Stimulated activated CD8-positive, alpha-beta memory T cell treated with anti-CD3 and anti-CD28 coated beads, Interleukin-7, amount 100 ng/mL, for 1 hour (primary cell): Measurements from ENCODE around the gene KANSL1.
A peak's percentile ranks its signal among the peaks of the same experiment; 100 is the strongest.
"Not testable (repeated sequence)": the region's sequence is repeated elsewhere in the genome, so short reads cannot be mapped to it uniquely, and the experiment has no call there.

Experiments used
- DNase-seq, 2 donors: peaks; one replicate each; pipeline ENCODE4 v3.0.0-alpha.2; 2020; ENCODE audit warnings: low read depth in 2 of 2

KANSL1 gene

DNA sequence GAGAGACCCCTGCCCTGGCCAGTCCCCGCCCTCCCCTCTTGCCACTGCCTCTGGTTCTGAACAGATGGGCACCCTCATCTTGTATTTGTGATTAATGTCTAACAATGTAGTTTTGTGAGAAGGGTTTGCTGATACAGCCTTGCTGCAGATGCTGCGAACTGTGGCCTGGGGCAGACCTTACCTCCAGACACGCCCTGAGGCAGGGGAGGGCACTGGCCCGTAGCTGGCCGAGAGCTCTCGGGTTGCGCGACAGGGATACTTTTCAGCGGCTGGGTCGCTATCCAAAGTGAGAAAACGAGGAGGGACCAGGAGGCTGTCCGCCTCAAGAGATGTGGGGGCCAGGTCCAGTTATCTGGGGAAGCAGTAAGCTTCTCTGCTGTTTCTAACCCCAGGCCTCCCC is 172.2 kb downstream of the KANSL1 start:
- no peak for DNase-seq

DNA sequence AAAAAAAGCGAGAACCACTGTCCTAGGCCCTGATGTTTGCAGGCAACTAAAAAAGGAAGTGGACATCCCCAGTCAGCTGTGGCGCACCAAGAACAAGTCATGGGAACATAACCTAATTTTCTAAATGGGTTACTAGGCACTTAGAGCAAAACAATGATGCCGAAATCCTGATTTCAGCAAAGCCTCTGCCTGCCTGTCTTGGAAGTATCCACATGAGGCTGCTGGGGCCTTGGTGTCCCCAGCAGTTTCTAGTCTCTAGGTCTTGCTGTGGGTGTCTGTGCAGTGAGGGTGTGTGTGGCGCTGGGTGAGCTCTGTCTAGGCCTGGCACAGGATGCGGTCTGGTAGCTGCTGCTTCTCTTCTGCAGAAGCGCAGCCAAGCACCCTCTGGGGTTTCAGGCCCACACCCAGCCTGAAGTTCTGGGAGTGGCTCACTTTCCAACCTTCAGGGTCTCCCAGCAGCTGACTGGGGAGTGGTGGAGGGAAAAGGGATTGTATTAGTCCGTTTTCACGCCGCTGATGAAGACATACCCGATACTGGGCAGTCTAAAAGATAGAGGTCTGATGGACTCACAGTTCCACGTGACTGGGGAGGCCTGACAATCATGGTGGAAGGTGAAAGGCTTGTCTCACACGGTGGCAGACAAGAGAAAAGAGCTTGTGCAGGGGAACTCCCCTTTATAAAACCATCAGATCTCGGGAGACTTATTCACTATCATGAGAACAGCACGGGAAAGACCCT is 173.0 kb downstream of the KANSL1 start:
- DNase-seq = peak; percentile 34 to 40

DNA sequence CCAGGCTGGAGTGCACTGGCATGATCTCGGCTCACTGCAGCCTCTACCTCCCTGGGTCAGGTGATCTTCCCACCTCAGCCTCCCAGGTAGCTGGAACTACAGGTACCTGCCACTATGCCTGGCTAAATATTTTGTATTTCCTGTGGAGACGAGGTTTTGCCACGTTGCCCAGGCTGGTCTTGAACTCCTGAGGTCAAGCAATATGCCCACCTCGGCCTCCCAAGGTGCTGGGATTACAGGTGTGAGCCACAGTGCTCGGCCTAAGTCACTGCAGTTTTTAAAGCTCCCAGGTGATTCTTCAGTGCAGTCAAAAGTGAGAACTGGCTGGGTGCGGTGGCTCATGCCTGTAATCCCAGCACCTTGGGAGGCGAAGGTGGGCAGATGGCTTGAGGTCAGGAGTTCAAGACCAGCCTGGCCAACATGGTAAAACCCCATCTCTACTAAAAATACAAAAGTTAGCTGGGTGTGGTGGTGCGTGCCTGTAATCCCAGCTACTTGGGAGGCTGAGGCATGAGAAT is 173.8 kb downstream of the KANSL1 start:
- not testable (repeated sequence) for DNase-seq

DNA sequence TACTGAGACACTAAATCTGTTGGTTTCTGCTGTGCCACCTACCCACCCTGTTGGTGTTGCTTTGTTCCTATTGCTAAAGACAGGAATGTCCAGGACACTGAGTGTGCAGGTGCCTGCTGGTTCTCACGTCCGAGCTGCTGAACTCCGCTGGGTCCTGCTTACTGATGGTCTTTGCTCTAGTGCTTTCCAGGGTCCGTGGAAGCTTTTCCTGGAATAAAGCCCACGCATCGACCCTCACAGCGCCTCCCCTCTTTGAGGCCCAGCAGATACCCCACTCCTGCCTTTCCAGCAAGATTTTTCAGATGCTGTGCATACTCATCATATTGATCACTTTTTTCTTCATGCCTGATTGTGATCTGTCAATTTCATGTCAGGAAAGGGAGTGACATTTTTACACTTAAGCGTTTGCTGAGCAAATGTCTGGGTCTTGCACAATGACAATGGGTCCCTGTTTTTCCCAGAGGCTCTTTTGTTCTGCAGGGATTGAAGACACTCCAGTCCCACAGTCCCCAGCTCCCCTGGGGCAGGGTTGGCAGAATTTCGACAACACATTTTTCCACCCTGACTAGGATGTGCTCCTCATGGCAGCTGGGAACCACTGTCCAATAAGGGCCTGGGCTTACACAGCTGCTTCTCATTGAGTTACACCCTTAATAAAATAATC is 179.6 kb downstream of the KANSL1 start:
- no peak for DNase-seq

DNA sequence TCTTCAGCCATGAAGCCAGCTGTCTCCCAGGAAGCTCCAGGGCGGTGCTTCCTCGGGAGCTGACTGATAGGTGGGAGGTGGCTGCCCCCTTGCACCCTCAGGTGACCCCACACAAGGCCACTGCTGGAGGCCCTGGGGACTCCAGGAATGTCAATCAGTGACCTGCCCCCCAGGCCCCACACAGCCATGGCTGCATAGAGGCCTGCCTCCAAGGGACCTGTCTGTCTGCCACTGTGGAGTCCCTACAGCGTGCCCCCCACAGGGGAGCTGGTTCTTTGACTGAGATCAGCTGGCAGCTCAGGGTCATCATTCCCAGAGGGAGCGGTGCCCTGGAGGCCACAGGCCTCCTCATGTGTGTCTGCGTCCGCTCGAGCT is 180.1 kb downstream of the KANSL1 start:
- no peak for DNase-seq

DNA sequence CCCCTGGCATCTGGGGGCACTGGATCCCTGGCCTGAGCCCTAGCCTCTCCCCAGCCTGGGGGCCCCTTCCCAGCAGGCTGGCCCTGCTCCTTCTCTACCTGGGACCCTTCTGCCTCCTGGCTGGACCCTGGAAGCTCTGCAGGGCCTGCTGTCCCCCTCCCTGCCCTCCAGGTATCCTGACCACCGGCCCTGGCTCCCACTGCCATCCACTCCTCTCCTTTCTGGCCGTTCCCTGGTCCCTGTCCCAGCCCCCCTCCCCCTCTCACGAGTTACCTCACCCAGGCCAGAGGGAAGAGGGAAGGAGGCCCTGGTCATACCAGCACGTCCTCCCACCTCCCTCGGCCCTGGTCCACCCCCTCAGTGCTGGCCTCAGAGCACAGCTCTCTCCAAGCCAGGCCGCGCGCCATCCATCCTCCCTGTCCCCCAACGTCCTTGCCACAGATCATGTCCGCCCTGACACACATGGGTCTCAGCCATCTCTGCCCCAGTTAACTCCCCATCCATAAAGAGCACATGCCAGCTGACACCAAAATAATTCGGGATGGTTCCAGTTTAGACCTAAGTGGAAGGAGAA is 180.6 kb downstream of the KANSL1 start:
- no peak for DNase-seq

DNA sequence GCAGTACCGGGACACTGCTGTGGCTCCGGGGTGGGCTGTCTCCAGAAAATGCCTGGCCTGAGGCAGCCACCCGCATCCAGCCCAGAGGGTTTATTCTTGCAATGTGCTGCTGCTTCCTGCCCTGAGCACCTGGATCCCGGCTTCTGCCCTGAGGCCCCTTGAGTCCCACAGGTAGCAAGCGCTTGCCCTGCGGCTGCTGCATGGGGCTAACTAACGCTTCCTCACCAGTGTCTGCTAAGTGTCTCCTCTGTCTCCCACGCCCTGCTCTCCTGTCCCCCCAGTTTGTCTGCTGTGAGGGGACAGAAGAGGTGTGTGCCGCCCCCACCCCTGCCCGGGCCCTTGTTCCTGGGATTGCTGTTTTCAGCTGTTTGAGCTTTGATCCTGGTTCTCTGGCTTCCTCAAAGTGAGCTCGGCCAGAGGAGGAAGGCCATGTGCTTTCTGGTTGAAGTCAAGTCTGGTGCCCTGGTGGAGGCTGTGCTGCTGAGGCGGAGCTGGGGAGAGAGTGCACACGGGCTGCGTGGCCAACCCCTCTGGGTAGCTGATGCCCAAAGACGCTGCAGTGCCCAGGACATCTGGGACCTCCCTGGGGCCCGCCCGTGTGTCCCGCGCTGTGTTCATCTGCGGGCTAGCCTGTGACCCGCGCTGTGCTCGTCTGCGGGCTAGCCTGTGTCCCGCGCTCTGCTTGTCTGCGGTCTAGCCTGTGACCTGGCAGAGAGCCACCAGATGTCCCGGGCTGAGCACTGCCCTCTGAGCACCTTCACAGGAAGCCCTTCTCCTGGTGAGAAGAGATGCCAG is 181.3 kb downstream of the KANSL1 start:
- DNase-seq = no peak

DNA sequence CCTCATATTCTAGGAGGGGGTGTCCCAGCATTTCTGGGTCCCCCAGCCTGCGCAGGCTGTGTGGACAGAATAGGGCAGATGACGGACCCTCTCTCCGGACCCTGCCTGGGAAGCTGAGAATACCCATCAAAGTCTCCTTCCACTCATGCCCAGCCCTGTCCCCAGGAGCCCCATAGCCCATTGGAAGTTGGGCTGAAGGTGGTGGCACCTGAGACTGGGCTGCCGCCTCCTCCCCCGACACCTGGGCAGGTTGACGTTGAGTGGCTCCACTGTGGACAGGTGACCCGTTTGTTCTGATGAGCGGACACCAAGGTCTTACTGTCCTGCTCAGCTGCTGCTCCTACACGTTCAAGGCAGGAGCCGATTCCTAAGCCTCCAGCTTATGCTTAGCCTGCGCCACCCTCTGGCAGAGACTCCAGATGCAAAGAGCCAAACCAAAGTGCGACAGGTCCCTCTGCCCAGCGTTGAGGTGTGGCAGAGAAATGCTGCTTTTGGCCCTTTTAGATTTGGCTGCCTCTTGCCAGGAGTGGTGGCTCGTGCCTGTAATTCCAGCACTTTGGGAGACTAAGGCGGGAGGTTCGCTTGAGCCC is 182.5 kb downstream of the KANSL1 start:
- DNase-seq = no peak

DNA sequence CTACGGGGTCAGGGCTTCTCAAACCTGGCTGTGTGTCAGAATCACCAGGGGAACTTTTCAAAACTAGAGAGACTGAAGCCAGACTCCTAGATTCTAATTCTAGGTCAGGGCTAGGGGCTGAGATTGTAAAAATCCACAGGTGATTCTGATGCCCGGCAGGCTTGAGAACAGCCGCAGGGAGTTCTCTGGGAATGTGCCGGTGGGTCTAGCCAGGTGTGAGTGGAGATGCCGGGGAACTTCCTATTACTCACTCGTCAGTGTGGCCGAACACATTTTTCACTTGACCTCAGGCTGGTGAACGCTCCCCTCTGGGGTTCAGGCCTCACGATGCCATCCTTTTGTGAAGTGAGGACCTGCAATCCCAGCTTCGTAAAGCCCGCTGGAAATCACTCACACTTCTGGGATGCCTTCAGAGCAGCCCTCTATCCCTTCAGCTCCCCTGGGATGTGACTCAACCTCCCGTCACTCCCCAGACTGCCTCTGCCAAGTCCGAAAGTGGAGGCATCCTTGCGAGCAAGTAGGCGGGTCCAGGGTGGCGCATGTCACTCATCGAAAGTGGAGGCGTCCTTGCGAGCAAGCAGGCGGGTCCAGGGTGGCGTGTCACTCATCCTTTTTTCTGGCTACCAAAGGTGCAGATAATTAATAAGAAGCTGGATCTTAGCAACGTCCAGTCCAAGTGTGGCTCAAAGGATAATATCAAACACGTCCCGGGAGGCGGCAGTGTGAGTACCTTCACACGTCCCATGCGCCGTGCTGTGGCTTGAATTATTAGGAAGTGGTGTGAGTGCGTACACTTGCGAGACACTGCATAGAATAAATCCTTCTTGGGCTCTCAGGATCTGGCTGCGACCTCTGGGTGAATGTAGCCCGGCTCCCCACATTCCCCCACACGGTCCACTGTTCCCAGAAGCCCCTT is 183.3 kb downstream of the KANSL1 start:
- DNase-seq = no peak

DNA sequence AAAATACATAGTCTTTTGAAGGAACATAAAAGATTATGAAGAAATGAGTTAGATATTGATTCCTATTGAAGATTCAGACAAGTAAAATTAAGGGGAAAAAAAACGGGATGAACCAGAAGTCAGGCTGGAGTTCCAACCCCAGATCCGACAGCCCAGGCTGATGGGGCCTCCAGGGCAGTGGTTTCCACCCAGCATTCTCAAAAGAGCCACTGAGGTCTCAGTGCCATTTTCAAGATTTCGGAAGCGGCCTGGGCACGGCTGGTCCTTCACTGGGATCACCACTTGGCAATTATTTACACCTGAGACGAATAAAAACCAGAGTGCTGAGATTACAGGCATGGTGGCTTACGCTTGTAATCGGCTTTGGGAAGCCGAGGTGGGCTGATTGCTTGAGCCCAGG is 184.6 kb downstream of the KANSL1 start:
- DNase-seq = no peak

DNA sequence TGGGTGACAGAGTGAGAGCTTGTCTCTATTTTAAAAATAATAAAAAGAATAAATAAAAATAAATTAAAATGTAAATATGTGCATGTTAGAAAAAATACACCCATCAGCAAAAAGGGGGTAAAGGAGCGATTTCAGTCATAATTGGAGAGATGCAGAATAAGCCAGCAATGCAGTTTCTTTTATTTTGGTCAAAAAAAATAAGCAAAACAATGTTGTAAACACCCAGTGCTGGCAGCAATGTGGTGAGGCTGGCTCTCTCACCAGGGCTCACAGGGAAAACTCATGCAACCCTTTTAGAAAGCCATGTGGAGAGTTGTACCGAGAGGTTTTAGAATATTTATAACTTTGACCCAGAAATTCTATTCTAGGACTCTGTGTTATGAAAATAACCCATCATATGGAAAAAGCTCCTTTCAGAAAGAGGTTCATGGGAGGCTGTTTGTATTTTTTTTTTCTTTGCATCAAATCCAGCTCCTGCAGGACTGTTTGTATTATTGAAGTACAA is 185.7 kb downstream of the KANSL1 start:
- no peak for DNase-seq

DNA sequence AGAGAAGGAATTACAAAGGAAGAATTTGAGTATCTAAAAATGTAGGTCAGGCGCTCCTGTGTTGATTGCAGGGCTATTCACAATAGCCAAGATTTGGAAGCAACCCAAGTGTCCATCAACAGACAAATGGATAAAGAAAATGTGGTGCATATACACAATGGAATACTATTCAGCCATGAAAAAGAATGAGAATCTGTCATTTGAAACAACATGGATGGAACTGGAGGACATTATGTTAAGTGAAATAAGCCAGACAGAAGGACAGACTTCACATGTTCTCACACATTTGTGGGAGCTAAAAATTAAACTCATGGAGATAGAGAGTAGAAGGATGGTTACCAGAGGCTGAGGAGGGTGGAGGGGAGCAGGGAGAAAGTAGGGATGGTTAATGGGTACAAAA is 187.1 kb downstream of the KANSL1 start:
- DNase-seq = not testable (repeated sequence)

DNA sequence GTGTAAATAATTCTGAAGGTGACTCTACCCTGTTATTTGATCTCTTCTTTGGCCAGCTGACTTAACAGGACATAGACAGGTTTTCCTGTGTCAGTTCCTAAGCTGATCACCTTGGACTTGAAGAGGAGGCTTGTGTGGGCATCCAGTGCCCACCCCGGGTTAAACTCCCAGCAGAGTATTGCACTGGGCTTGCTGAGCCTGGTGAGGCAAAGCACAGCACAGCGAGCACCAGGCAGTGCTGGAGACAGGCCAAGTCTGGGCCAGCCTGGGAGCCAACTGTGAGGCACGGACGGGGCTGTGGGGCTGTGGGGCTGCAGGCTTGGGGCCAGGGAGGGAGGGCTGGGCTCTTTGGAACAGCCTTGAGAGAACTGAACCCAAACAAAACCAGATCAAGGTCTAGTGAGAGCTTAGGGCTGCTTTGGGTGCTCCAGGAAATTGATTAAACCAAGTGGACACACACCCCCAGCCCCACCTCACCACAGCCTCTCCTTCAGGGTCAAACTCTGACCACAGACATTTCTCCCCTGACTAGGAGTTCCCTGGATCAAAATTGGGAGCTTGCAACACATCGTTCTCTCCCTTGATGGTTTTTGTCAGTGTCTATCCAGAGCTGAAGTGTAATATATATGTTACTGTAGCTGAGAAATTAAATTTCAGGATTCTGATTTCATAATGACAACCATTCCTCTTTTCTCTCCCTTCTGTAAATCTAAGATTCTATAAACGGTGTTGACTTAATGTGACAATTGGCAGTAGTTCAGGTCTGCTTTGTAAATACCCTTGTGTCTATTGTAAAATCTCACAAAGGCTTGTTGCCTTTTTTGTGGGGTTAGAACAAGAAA is 189.1 kb downstream of the KANSL1 start:
- DNase-seq = no peak

DNA sequence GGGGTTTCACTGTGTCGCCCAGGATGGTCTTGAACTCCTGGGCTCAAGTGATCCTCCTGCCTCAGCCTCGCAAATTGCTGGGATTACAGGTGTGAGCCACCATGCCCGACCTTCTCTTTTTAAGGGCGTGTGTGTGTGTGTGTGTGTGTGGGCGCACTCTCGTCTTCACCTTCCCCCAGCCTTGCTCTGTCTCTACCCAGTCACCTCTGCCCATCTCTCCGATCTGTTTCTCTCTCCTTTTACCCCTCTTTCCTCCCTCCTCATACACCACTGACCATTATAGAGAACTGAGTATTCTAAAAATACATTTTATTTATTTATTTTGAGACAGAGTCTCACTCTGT is 190.3 kb downstream of the KANSL1 start:
- DNase-seq = no peak

DNA sequence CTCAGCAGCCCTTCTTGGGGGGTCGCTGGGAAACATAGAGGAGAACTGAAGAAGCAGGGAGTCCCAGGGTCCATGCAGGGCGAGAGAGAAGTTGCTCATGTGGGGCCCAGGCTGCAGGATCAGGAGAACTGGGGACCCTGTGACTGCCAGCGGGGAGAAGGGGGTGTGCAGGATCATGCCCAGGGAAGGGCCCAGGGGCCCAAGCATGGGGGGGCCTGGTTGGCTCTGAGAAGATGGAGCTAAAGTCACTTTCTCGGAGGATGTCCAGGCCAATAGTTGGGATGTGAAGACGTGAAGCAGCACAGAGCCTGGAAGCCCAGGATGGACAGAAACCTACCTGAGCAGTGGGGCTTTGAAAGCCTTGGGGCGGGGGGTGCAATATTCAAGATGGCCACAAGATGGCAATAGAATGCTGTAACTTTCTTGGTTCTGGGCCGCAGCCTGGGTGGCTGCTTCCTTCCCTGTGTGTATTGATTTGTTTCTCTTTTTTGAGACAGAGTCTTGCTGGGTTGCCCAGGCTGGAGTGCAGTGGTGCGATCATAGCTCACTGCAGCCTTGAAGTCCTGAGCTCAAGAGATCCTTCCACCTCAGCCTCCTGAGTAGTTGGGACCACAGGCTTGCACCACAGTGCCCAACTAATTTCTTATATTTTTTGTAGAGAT is 190.8 kb downstream of the KANSL1 start:
- DNase-seq = peak; percentile 56 to 58

DNA sequence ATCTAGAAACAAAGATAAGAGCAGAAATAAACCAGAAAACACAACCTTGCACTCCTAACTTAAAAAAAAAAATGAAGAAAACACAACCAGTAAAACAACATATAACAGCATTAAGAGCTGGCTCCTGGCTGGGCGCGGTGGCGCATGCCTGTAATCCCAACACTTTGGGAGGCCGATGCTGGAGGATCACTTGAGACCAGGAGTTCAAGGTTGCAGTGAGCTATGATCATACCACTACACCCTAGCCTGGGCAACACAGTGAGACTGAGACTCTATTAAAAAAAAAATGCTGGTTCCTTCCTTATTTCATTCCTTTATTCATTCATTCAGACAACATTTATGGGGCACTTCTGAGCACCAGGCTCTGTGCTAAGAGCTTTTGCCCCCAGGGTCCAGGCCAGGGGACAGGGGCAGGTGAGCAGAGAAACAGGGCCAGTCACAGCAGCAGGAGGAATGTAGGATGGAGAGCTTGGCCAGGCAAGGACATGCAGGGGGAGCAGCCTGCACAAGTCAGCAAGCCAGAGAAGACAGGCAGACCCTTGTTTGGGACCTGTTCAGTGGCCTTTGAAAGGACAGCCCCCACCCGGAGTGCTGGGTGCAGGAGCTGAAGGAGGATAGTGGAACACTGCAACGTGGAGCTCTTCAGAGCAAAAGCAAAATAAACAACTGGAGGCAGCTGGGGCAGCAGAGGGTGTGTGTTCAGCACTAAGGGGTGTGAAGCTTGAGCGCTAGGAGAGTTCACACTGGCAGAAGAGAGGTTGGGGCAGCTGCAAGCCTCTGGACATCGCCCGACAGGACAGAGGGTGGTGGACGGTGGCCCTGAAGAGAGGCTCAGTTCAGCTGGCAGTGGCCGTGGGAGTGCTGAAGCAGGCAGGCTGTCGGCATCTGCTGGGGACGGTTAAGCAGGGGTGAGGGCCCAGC is 191.6 kb downstream of the KANSL1 start:
- DNase-seq = no peak

DNA sequence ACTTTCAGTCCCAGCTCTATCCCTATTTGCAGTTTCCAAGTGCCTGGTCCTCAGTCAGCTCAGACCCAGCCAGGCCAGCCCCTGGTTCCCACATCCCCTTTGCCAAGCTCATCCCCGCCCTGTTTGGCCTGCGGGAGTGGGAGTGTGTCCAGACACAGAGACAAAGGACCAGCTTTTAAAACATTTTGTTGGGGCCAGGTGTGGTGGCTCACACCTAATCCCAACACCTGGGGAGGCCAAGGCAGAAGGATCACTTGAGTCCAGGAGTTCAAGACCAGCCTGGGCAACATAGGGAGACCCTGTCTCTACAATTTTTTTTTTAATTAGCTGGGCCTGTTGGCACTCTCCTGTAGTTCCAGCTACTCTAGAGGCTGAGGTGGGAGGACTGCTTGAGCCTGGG is 192.5 kb downstream of the KANSL1 start:
- DNase-seq = no peak

DNA sequence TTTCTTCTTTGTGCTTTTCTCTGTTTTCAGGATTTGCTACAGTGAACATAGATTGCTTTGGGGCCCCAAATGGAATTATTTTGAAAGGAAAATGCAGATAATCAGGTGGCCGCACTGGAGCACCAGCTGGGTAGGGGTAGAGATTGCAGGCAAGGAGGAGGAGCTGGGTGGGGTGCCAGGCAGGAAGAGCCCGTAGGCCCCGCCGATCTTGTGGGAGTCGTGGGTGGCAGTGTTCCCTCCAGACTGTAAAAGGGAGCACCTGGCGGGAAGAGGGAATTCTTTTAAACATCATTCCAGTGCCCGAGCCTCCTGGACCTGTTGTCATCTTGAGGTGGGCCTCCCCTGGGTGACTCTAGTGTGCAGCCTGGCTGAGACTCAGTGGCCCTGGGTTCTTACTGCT is 192.9 kb downstream of the KANSL1 start:
- no peak for DNase-seq
